Activated T-cell treated with anti-CD3 and anti-CD28 coated beads, Interleukin-2, amount 50 U/mL, for 24 hours (primary cell): ENCODE measurements around the gene TMEM134.

Source experiments
- DNase-seq: peaks from one replicate; pipeline ENCODE4 v3.0.0-alpha.2; 2020
- H3K27ac Mint-ChIP-seq: 2 replicates; pipeline ENCODE4 v1.8.0; 2020; ENCODE audit warnings: mild to moderate bottlenecking, mixed read lengths
- H3K27me3 Mint-ChIP-seq: 2 replicates; pipeline ENCODE4 v1.8.0; 2020; ENCODE audit warnings: mixed read lengths
- H3K36me3 Mint-ChIP-seq: 2 replicates; pipeline ENCODE4 v1.8.0; 2020; ENCODE audit warnings: low read depth, mixed read lengths
- H3K4me1 Mint-ChIP-seq: 2 replicates; pipeline ENCODE4 v1.8.0; 2020; ENCODE audit warnings: low read depth, mixed read lengths
- H3K4me3 Mint-ChIP-seq: 2 replicates; pipeline ENCODE4 v1.8.0; 2020; ENCODE audit warnings: mild to moderate bottlenecking, moderate library complexity, mixed read lengths
- H3K9me3 Mint-ChIP-seq: 2 replicates; pipeline ENCODE4 v1.8.0; 2020; ENCODE audit warnings: mixed read lengths

Gene TMEM134

DNA sequence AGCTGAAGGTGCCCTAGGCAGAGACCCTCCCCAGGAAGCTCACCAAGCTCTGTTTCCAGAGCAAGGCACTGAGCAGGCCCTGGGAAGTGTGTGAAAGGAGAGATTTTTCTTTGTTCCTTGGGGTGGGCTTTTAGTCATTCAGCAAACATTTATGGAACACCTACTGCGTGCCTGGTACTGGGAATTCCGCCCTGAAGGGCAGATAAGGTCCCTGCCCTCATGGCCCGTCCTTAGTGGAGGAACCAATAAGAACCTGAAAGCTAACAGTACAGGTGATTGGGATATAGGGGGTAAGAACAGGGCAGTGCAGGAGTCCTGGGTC is 3.9 kb downstream of the TMEM134 start:
- H3K27me3 Mint-ChIP-seq = no peaks in the 10 kb centered on the region
- H3K4me1 Mint-ChIP-seq = peaks cover 39% of the 10 kb centered on the region
- peaks cover 20% of the 10 kb centered on the region for H3K36me3 Mint-ChIP-seq
- peak overlapping the region; percentile 88 for H3K4me3 Mint-ChIP-seq
- DNase-seq = no peak
- no peaks in the 10 kb centered on the region for H3K9me3 Mint-ChIP-seq
- H3K27ac Mint-ChIP-seq = peak overlapping the region; percentile 93

DNA sequence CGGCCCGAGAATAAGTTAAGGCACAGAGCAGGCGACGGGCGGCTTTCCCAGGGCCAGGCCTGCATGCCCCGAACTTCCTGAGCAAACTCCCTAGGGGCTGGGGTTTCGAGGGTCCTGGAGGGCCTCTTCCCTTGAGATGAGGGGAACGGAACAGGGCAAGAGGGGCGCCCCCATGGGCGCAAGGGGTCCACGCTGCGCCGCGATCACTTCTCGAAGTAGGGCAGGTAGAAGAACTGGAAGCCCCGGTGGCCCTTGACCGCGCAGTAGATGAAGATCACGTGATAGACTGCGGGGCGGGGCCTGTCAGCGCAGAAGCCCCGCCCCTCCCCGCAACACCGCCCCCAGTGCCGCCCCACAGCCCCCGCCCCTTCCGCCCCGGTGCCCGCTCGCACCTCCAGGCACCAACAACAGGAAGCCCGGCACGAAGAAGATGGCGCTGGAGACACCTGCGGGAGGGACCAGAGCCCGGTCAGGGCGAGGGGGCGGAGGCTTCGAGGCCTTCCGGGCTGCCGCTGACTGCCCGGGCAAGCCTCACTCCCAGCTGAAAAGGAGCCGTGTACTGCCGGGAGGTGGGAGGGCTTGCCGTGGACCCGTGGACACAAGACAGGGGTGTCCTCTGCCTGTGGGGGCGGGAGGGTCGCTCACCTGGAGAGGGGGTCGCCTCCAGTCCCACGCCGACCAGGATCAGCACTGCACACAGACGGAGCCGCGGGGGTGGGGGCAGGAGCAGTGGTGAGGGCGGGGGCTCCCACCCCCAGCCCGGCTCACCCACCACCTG is 4.5 kb downstream of the TMEM134 start:
- Mint-ChIP-seq H3K27me3 (no peaks in the 10 kb centered on the region), H3K9me3 (no peaks in the 10 kb centered on the region), H3K4me1 (peaks cover 39% of the 10 kb centered on the region), H3K4me3 (peak overlapping the region; percentile 88), H3K36me3 (peaks cover 20% of the 10 kb centered on the region), H3K27ac (peak overlapping the region; percentile 93)
- peak; percentile 92 for DNase-seq

GRCh38 chr11:67463680-67464410 is 5.2 kb downstream of the TMEM134 start:
- Mint-ChIP-seq H3K27ac (peak overlapping the region; percentile 93), H3K4me1 (peaks cover 35% of the 10 kb centered on the region)

GRCh38 chr11:67463186-67463585 is 5.9 kb downstream of the TMEM134 start:
- peaks cover 32% of the 10 kb centered on the region for H3K4me1 Mint-ChIP-seq
- H3K9me3 Mint-ChIP-seq = no peaks in the 10 kb centered on the region
- H3K27ac Mint-ChIP-seq = peak overlapping the region; percentile 22
- H3K27me3 Mint-ChIP-seq = no peaks in the 10 kb centered on the region
- H3K36me3 Mint-ChIP-seq = peaks cover 16% of the 10 kb centered on the region
- no peak overlapping the region for H3K4me3 Mint-ChIP-seq
- DNase-seq = no peak

More at GRCh38 chr11:67463680-67464410, 5.2 kb downstream of the TMEM134 start:
- DNase-seq = no peak
- Mint-ChIP-seq H3K4me3 (peak overlapping the region; percentile 88), H3K36me3 (peaks cover 20% of the 10 kb centered on the region), H3K27me3 (no peaks in the 10 kb centered on the region), H3K9me3 (no peaks in the 10 kb centered on the region)

DNA sequence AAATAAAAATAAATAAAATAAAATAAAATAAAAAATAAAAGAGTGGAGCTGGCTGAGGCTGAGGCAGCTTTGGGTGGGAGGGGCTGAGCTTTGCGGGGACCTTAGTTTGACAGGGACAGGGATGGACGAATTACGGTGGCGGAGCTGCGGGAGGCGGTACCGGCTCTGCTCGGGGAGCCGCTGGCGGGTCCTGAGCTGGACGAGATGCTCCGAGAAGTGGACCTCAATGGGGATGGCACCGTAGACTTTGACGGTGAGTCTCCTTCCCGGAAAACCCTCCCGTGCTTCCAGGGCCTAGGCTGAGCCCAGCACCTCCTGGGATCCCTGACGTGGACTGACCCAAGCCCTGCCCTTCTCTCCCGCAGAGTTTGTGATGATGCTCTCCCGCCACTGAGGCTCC is 10.8 kb downstream of the TMEM134 start:
- Mint-ChIP-seq H3K9me3 (no peaks in the 10 kb centered on the region), H3K4me1 (peaks cover 3% of the 10 kb centered on the region), H3K4me3 (no peak overlapping the region), H3K27ac (no peak overlapping the region), H3K36me3 (no peaks in the 10 kb centered on the region), H3K27me3 (no peaks in the 10 kb centered on the region)
- DNase-seq = no peak

DNA sequence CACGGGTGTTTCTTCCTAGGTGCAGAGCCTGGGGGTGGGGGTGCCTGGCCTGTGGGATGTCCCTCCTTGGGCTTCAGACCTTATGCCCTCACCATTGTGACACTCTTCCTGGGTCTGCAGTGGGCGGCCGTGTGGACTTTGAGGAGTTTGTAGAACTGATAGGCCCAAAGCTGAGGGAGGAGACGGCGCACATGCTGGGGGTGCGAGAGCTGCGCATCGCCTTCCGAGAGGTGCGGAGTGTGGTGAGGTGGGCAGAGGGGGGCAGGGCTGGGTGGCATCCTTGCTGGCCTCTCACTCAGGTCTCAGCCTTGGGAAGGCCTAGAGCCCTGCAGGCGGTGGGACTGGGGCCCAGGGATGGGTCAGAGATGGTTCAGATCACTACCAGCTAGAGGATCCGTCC is 11.6 kb downstream of the TMEM134 start:
- H3K36me3 Mint-ChIP-seq = no peaks in the 10 kb centered on the region
- DNase-seq = no peak
- peaks cover 3% of the 10 kb centered on the region for H3K4me1 Mint-ChIP-seq
- H3K4me3 Mint-ChIP-seq = no peak overlapping the region
- no peaks in the 10 kb centered on the region for H3K27me3 Mint-ChIP-seq
- H3K27ac Mint-ChIP-seq = no peak overlapping the region
- H3K9me3 Mint-ChIP-seq = no peaks in the 10 kb centered on the region

- Mint-ChIP-seq H3K36me3 (no peaks in the 10 kb centered on the region), H3K4me1 (peaks cover 7% of the 10 kb centered on the region), H3K9me3 (no peaks in the 10 kb centered on the region), H3K27me3 (no peaks in the 10 kb centered on the region), H3K4me3 (no peak overlapping the region), H3K27ac (no peak overlapping the region)
- no peak for DNase-seq
These were observed 12.9 kb downstream of the TMEM134 start for GRCh38 chr11:67456068-67456705.

- H3K27me3 Mint-ChIP-seq = no peaks in the 10 kb centered on the region
- no peaks in the 10 kb centered on the region for H3K9me3 Mint-ChIP-seq
- no peak within 1 kb of the TSS for H3K27ac Mint-ChIP-seq
- DNase-seq = no peak
- H3K36me3 Mint-ChIP-seq = no peaks in the 10 kb centered on the region
- no peak within 1 kb of the TSS for H3K4me3 Mint-ChIP-seq
- peaks cover 10% of the 10 kb centered on the region for H3K4me1 Mint-ChIP-seq
These were observed 14.0 kb downstream of the TMEM134 start, which contains the start of gene CABP4 for GRCh38 chr11:67455054-67455453. CABP4 (plus strand) TSS chr11:67455354; CDS start chr11:67455424, 70 bp downstream.

DNA sequence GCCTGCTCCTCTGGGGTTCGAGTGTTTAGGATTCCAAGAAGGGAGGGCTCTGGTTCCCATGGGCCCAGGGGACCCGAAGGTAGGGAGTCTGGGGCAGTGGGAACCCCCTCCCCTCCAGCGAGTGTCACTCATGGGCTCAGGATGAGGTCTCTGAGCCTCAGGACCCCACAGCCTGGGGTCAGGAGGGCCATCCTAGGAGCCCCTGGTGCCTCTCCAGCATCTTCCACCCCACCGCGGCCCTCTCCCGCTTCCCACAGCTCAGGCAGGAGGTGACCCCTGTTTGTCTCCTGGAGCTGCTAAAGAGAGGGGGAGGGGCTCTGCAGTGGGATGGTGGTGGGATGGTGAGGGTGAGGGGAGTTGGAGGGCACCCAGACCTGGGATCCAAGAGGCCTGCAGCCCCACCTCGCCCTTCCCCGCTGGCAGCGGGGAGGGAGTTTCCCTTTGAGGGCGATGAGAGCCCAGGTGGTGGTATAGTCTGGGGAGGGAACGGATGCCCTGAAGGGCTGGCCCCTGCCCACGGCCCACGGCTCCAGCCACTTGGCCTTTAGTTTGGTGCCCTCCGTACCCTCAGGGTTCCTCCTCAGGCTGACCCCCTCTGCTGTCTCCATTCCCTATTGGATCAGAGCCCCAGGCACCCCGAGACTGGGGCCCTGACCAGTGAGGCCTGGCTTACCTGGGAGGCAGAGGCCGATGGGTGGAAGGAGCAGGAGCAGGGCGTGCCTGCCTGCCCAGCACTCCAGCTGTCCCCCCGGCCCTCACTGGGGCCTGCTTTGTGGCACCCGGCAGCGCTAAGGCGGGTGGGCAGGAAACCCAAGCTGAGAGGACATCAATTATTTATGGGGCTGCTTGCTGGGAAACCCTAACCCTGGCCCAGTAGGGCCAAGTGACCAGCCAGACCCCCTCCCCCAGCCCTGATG is 15.0 kb downstream of the TMEM134 start:
- no peaks in the 10 kb centered on the region for H3K27me3 Mint-ChIP-seq
- no peak for DNase-seq
- H3K4me1 Mint-ChIP-seq = peaks cover 14% of the 10 kb centered on the region
- no peaks in the 10 kb centered on the region for H3K36me3 Mint-ChIP-seq
- no peaks in the 10 kb centered on the region for H3K9me3 Mint-ChIP-seq
- H3K27ac Mint-ChIP-seq = no peak overlapping the region
- no peak overlapping the region for H3K4me3 Mint-ChIP-seq

GRCh38 chr11:67452141-67452952 is 16.7 kb downstream of the TMEM134 start, which contains the start of gene GPR152:
GPR152 (minus strand) TSS chr11:67452729; CDS start chr11:67452724, 5 bp downstream.
- Mint-ChIP-seq H3K9me3 (no peaks in the 10 kb centered on the region), H3K36me3 (no peaks in the 10 kb centered on the region), H3K4me1 (peaks cover 28% of the 10 kb centered on the region), H3K4me3 (no peak within 1 kb of the TSS), H3K27ac (peak within 1 kb of the TSS; percentile 33), H3K27me3 (no peaks in the 10 kb centered on the region)
- DNase-seq = no peak

- no peak overlapping the region for H3K4me3 Mint-ChIP-seq
- no peaks in the 10 kb centered on the region for H3K27me3 Mint-ChIP-seq
- peaks cover 36% of the 10 kb centered on the region for H3K4me1 Mint-ChIP-seq
- H3K36me3 Mint-ChIP-seq = no peaks in the 10 kb centered on the region
- H3K9me3 Mint-ChIP-seq = no peaks in the 10 kb centered on the region
- no peak for DNase-seq
- peak overlapping the region; percentile 33 for H3K27ac Mint-ChIP-seq
These were observed 17.4 kb downstream of the TMEM134 start for GRCh38 chr11:67451658-67451976.

DNA sequence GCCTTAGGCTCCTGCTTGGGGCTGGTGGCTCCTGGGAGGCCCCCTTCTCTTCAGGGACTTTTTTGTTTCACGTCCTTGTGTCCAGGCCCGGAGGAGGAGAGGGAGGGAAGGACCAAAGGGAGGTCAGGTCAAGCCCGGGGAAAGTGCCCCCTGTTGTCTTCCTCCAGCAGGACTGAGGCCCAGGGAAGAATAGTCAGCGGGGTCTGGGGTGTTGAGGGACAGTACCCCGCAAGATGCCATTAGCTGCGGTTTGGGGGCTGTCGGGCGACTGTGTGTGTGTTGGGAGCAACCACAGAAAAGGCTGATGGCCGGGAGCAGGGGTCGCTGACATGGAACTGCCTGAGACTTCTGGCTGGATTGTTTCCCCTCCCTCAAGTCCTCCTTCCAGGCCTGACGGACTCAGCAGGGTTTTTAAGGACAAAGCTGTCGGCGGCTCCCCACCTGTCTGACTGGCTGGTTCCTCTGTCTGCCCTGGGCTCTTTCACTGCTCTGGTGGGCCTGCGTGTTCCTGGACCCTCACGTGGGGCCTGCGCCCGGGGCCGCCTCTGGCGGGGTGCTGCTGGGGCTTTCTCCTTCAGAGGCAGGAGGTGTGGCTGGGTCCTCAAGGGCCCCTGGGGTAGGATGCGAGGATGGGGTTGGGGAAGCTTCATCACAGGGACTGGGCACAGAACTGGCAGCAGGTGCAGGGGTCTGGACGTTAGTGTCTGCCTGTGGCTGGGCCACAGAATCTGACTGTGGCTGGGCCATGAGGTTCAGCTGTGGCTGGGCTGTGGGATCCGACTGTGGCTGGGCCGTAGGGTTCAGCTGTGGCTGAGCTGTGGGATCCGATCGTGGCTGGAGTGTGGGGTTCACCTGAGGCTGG is 18.0 kb downstream of the TMEM134 start:
- Mint-ChIP-seq H3K27ac (peak overlapping the region; percentile 33), H3K4me1 (peaks cover 42% of the 10 kb centered on the region), H3K4me3 (no peak overlapping the region)

More for the DNA sequence above, 18.0 kb downstream of the TMEM134 start:
- H3K36me3 Mint-ChIP-seq = no peaks in the 10 kb centered on the region
- DNase-seq = no peak
- H3K9me3 Mint-ChIP-seq = no peaks in the 10 kb centered on the region
- no peaks in the 10 kb centered on the region for H3K27me3 Mint-ChIP-seq
